Measurements from ENCODE around the gene GALNTL6. TPM values are rescaled to one million over a fixed set of nuclear protein-coding genes. Genes with fewer than 3 reads are reported as not detected.
"Not testable (repeated sequence)": the region's sequence is repeated elsewhere in the genome, so short reads cannot be mapped to it uniquely, and the experiment has no call there.

The GALNTL6 gene
- total RNA-seq, 2 experiments from 2014 or later = not detected

GRCh38 chr4:172780566-172781081 is 967.4 kb downstream of the GALNTL6 start:
- intact Hi-C loops (cut with micrococcal nuclease) = no loop called here
- ChIA-PET CTCF (no interaction called here), POLR2A (no interaction called here)
- no peaks in the 10 kb centered on the region for H3K9me3 Mint-ChIP-seq
- no peaks in the 10 kb centered on the region for H3K27me3 Mint-ChIP-seq
- H3K4me3 Mint-ChIP-seq = no peak overlapping the region
- no peak overlapping the region for H3K27ac Mint-ChIP-seq
- no peaks in the 10 kb centered on the region for H3K4me1 Mint-ChIP-seq (ENCODE audit: low read depth)
- no peak for DNase-seq
- no peaks in the 10 kb centered on the region for H3K36me3 Mint-ChIP-seq

GRCh38 chr4:172785613-172786012 is 972.4 kb downstream of the GALNTL6 start:
- intact Hi-C loops (cut with micrococcal nuclease) = no loop called here
- no peak overlapping the region for H3K27ac Mint-ChIP-seq
- POLR2A ChIA-PET = no interaction called here

DNA sequence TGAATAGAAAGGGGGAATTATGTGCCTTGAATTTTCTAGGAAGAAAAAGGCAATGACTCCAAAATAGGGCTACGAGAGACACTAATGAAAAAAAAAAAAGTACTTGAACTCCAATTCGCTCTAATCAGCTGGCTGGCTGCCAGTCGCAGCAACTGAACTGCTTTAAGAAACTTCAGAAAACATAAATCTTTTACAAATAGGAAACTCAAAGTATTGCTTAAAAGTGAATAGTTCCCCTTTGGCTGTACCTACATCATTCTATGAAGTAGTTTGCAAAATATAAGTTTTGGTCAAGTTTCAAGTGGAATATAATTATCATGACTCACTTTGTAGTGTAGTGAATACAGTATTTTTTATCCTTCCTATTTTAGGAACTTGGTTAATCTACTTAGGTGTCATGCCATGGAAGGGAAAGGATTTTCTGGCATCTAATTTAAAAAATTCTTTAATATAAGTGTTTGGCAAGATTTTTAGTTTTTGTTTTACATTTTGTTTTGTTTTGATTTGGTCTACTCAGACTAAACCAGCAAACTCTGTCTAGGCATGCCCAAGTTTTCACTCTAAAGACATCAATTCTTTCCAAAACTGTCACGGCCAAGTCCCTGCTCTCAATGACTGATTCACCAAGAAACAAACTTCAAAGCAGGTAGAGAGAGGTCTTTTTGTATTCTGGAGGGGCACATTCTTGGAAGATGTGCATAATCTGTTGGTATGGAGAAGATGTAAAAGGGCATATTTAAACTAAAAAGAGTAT is 973.0 kb downstream of the GALNTL6 start:
- no peak overlapping the region for H3K4me3 Mint-ChIP-seq
- H3K36me3 Mint-ChIP-seq = no peaks in the 10 kb centered on the region
- CTCF ChIA-PET = no interaction called here
- no peaks in the 10 kb centered on the region for H3K27me3 Mint-ChIP-seq
- H3K27ac Mint-ChIP-seq = no peak overlapping the region
- no peaks in the 10 kb centered on the region for H3K4me1 Mint-ChIP-seq (ENCODE audit: low read depth)
- POLR2A ChIA-PET = no interaction called here
- intact Hi-C loops (cut with micrococcal nuclease) = no loop called here
- DNase-seq = no peak
- no peaks in the 10 kb centered on the region for H3K9me3 Mint-ChIP-seq

More at GRCh38 chr4:172785613-172786012, 972.4 kb downstream of the GALNTL6 start:
- Mint-ChIP-seq H3K4me1 (ENCODE audit: low read depth) (no peaks in the 10 kb centered on the region), H3K36me3 (no peaks in the 10 kb centered on the region), H3K4me3 (no peak overlapping the region), H3K27me3 (no peaks in the 10 kb centered on the region), H3K9me3 (no peaks in the 10 kb centered on the region)
- CTCF ChIA-PET = no interaction called here
- DNase-seq = no peak

DNA sequence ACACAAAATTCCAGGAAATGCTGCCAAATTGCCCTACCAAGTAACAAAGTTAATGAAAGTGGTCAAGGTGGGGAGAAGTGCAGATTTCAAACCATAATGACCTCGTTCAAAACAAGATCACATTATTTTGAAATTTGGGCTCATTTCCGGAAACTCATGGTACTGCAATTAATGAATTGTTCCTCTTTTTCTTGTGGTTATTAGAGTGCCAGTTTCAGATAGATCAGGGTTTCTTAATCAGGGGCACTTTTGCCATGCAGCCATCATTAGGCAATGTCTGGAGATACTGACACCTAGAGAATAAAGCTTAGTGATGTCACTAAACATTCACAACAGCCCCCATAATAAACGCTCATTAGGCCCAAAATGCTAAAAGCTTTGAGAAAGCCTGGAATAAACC is 973.9 kb downstream of the GALNTL6 start:
- intact Hi-C loops (cut with micrococcal nuclease) = no loop called here
- Mint-ChIP-seq H3K4me1 (ENCODE audit: low read depth) (no peaks in the 10 kb centered on the region), H3K9me3 (no peaks in the 10 kb centered on the region), H3K36me3 (no peaks in the 10 kb centered on the region), H3K27ac (no peak overlapping the region), H3K4me3 (no peak overlapping the region), H3K27me3 (no peaks in the 10 kb centered on the region)
- ChIA-PET CTCF (no interaction called here), POLR2A (no interaction called here)
- no peak for DNase-seq

- Mint-ChIP-seq H3K27me3 (no peaks in the 10 kb centered on the region), H3K36me3 (no peaks in the 10 kb centered on the region), H3K4me1 (ENCODE audit: low read depth) (no peaks in the 10 kb centered on the region), H3K4me3 (no peak overlapping the region), H3K27ac (no peak overlapping the region), H3K9me3 (no peaks in the 10 kb centered on the region)
- CTCF ChIA-PET = no interaction called here
- POLR2A ChIA-PET = no interaction called here
- intact Hi-C loops (cut with micrococcal nuclease) = no loop called here
- DNase-seq = no peak
Measured at GRCh38 chr4:172791841-172792240, 978.6 kb downstream of the GALNTL6 start.

DNA sequence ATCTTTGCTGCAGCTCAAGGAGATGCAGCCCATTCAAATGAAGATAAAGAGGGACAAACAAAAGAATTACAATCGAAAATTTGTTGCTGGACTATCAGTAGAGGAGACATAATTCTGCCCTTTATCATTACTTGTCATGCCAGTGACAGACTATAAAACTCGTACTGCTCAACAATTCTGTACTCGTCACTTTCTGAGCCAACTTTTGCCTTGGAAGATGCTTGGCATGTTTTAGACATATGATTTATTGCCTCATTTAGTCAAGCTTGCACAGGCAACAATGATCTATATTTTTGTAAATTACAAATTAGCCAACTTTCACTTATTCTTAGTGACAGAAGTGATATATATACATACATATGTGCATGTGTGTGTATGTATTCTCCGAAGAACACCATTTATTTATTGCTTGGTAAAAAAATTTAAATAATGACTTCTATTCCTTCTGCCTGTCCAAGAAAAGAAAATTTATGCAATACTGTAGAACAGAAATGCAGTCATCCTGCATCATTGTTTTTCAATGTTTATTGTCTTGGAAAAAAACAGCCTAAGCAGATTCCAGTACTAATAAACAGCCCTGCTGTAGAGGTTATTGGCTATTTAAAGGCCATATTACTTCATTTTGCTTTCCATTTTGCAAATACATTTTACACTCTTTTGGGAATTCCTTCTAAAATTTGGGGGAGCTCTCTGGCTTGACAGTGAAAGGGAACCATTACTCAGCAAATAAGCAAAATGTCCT is 980.5 kb downstream of the GALNTL6 start:
- Mint-ChIP-seq H3K4me1 (ENCODE audit: low read depth) (no peaks in the 10 kb centered on the region), H3K9me3 (no peaks in the 10 kb centered on the region), H3K27me3 (no peaks in the 10 kb centered on the region), H3K4me3 (no peak overlapping the region), H3K36me3 (no peaks in the 10 kb centered on the region), H3K27ac (no peak overlapping the region)
- CTCF ChIA-PET = no interaction called here
- no peak for DNase-seq
- POLR2A ChIA-PET = no interaction called here
- intact Hi-C loops (cut with micrococcal nuclease) = no loop called here

- no peaks in the 10 kb centered on the region for H3K4me1 Mint-ChIP-seq (ENCODE audit: low read depth)
- DNase-seq = no peak
- H3K27me3 Mint-ChIP-seq = no peaks in the 10 kb centered on the region
- intact Hi-C loops (cut with micrococcal nuclease) = no loop called here
- H3K9me3 Mint-ChIP-seq = no peaks in the 10 kb centered on the region
- no peak overlapping the region for H3K27ac Mint-ChIP-seq
- POLR2A ChIA-PET = no interaction called here
- H3K36me3 Mint-ChIP-seq = no peaks in the 10 kb centered on the region
- no peak overlapping the region for H3K4me3 Mint-ChIP-seq
- CTCF ChIA-PET = no interaction called here
Measured at GRCh38 chr4:172794307-172794703, 981.1 kb downstream of the GALNTL6 start.

DNA sequence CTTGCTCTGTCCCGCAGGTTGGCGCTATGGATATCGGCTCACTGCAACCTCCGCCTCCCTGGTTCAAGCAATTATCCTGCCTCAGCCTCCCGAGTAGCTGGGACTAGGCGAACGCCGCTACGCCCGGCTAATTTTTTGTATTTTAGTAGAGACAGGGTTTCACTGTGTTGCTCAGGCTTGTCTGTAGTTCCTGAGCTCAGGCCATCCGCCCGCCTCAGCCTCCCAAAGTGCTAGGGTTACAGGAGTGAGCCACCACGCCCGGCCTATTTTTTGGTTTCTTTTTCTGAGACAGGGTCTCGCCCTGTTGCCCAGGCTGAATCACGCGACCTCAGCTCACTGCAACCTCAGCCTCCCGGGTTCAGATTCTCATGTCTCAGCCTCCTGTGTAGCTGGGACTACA is 984.1 kb downstream of the GALNTL6 start:
- CTCF ChIA-PET = interaction anchor here (0.6 kb wide), 1 partner anchor 25 kb away, joined by 3 read pairs; no protein-coding TSS in a partner anchor
- H3K9me3 Mint-ChIP-seq, H3K36me3 Mint-ChIP-seq: not testable (repeated sequence)

DNA sequence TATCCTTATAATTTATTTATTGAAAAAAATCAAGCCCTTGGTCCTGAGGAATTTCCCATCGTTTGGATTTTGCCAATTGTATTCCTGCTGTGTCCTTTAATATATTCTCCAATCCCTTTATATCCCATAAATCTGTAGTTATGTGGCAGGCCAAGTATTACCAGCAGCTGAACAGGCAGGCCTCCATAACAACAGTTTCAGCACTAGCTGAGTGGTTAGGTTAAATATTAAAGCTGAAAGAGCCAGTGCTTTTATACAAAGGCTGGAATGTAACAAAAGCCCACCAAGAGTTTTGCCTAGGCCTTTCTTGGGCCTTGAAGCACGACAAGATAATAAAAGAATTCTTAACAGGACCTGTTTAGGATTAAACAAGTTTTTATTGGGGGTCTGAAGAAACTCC is 988.8 kb downstream of the GALNTL6 start:
- Mint-ChIP-seq H3K4me3 (no peak overlapping the region), H3K27me3 (no peaks in the 10 kb centered on the region), H3K4me1 (ENCODE audit: low read depth) (no peaks in the 10 kb centered on the region), H3K36me3 (no peaks in the 10 kb centered on the region), H3K27ac (no peak overlapping the region), H3K9me3 (no peaks in the 10 kb centered on the region)
- DNase-seq = no peak
- ChIA-PET CTCF (no interaction called here), POLR2A (no interaction called here)
- intact Hi-C loops (cut with micrococcal nuclease) = no loop called here

More for the DNA sequence above, 984.1 kb downstream of the GALNTL6 start:
- H3K27me3 Mint-ChIP-seq; intact Hi-C loops (cut with micrococcal nuclease); H3K27ac Mint-ChIP-seq; POLR2A ChIA-PET; H3K4me3 Mint-ChIP-seq; H3K4me1 Mint-ChIP-seq (ENCODE audit: low read depth); DNase-seq: not testable (repeated sequence)

GRCh38 chr4:172806841-172807240 is 993.6 kb downstream of the GALNTL6 start:
- Mint-ChIP-seq H3K36me3 (no peaks in the 10 kb centered on the region), H3K9me3 (no peaks in the 10 kb centered on the region)
- intact Hi-C loops (cut with micrococcal nuclease) = no loop called here

DNA sequence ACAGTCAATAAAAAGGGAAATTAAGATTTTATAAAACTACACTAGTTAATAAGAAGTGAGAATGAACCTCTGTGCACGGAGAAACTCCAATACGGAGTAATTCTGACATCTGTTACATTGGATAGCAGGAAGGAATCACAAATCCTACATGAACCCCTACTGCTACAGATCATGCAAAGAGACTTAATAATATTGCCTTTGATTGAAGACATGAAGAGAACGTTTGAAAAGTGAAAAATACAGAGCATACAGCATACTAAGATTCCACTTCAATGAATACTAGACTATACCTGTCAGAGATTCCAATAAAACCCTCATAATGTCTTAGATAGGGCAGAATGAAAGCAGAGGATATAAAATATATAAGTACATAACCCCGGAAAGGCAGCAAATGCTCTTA is 995.0 kb downstream of the GALNTL6 start:
- Mint-ChIP-seq H3K4me3 (no peak overlapping the region), H3K27me3 (no peaks in the 10 kb centered on the region), H3K4me1 (ENCODE audit: low read depth) (no peaks in the 10 kb centered on the region), H3K36me3 (no peaks in the 10 kb centered on the region), H3K9me3 (no peaks in the 10 kb centered on the region), H3K27ac (no peak overlapping the region)
- POLR2A ChIA-PET = no interaction called here
- DNase-seq = no peak
- intact Hi-C loops (cut with micrococcal nuclease) = no loop called here
- CTCF ChIA-PET = no interaction called here

More at GRCh38 chr4:172806841-172807240, 993.6 kb downstream of the GALNTL6 start:
- no peak overlapping the region for H3K27ac Mint-ChIP-seq
- H3K4me1 Mint-ChIP-seq (ENCODE audit: low read depth) = no peaks in the 10 kb centered on the region
- no peak for DNase-seq
- CTCF ChIA-PET = no interaction called here
- no peaks in the 10 kb centered on the region for H3K27me3 Mint-ChIP-seq
- H3K4me3 Mint-ChIP-seq = no peak overlapping the region
- POLR2A ChIA-PET = no interaction called here

DNA sequence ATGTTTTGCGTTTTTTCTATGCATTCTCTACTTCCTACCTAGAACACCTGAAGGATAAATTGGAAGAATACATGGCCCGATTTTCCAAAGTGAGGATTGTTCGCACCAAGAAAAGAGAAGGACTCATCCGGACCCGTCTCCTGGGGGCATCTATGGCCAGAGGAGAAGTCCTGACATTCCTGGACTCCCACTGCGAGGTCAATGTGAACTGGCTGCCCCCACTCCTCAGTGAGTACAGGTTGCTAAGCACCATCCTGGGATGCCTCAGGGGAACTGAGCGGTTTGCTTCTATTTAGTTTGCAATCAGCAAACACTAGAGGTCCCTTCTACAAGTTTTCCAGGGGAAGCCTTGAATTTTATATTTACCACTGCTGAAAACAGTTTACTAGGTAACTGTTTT is 996.1 kb downstream of the GALNTL6 start:
- no peak for DNase-seq
- H3K27me3 Mint-ChIP-seq = no peaks in the 10 kb centered on the region
- H3K4me3 Mint-ChIP-seq = no peak overlapping the region
- H3K27ac Mint-ChIP-seq = no peak overlapping the region
- intact Hi-C loops (cut with micrococcal nuclease) = no loop called here
- no peaks in the 10 kb centered on the region for H3K36me3 Mint-ChIP-seq
- ChIA-PET CTCF (no interaction called here), POLR2A (no interaction called here)
- H3K9me3 Mint-ChIP-seq = no peaks in the 10 kb centered on the region
- no peaks in the 10 kb centered on the region for H3K4me1 Mint-ChIP-seq (ENCODE audit: low read depth)

- DNase-seq = no peak
- Mint-ChIP-seq H3K4me1 (ENCODE audit: low read depth) (no peaks in the 10 kb centered on the region), H3K27ac (no peak overlapping the region), H3K36me3 (no peaks in the 10 kb centered on the region), H3K27me3 (no peaks in the 10 kb centered on the region), H3K4me3 (no peak overlapping the region), H3K9me3 (no peaks in the 10 kb centered on the region)
- intact Hi-C loops (cut with micrococcal nuclease) = no loop called here
- ChIA-PET POLR2A (no interaction called here), CTCF (no interaction called here)
Measured at GRCh38 chr4:172813359-172813923, 1000.2 kb downstream of the GALNTL6 start.

Measured in activated CD4-positive, alpha-beta memory T cell treated with anti-CD3 and anti-CD28 coated beads for 36 hours (primary cell).